Mammary epithelial cell (primary cell): Measurements from ENCODE around the gene TRAPPC2L.

ENCODE experiments used
- EZH2 ChIP-seq: IDR thresholded peaks from 2 replicates; pipeline ENCODE4 v1.6.1; 2012; ENCODE audit warnings: low read length, inconsistent platforms, borderline replicate concordance
- TF ChIP-seq, protein P1 (sequence below), 2 donors: IDR thresholded peaks in 1 of 2; conservative IDR thresholded peaks in 1 of 2; 2 replicates each; pipeline ENCODE4 v1.5.1; 2011 to 2012; ENCODE audit warnings: inconsistent platforms in 2 of 2, low read length in 2 of 2, mild to moderate bottlenecking in 2 of 2, control low read depth in 1 of 2, low read depth in 1 of 2; ENCODE audit not compliant: insufficient read depth in 1 of 2; ENCODE audit errors: extremely low read depth in 1 of 2

- TF ChIP-seq, protein P1, sequence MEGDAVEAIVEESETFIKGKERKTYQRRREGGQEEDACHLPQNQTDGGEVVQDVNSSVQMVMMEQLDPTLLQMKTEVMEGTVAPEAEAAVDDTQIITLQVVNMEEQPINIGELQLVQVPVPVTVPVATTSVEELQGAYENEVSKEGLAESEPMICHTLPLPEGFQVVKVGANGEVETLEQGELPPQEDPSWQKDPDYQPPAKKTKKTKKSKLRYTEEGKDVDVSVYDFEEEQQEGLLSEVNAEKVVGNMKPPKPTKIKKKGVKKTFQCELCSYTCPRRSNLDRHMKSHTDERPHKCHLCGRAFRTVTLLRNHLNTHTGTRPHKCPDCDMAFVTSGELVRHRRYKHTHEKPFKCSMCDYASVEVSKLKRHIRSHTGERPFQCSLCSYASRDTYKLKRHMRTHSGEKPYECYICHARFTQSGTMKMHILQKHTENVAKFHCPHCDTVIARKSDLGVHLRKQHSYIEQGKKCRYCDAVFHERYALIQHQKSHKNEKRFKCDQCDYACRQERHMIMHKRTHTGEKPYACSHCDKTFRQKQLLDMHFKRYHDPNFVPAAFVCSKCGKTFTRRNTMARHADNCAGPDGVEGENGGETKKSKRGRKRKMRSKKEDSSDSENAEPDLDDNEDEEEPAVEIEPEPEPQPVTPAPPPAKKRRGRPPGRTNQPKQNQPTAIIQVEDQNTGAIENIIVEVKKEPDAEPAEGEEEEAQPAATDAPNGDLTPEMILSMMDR (conservative IDR thresholded peaks at IDR 0.05 in 1 of 2, IDR thresholded peaks at IDR 0.05 in 1 of 2; ENCODE audit: extremely low read depth in 1 of 2, insufficient read depth in 1 of 2, low read depth in 1 of 2, low read length in 2 of 2), result no peak
- no peak for TF ChIP-seq EZH2
Measured at GRCh38 chr16:88877564-88878289, 20.8 kb downstream of the TRAPPC2L start.
